ENCODE measurements around the gene CASKIN1.
"Not testable (repeated sequence)": the region's sequence is repeated elsewhere in the genome, so short reads cannot be mapped to it uniquely, and the experiment has no call there.

Gene CASKIN1

GRCh38 chr16:2127630-2128280 lies 68.7 kb downstream of the CASKIN1 start:
- not testable (repeated sequence) for DNase-seq (ENCODE audit: low spot score)

More at GRCh38 chr16:2127630-2128280, 68.7 kb downstream of the CASKIN1 start:
- in situ Hi-C loops (cut with MboI; ENCODE audit: low pct_unique_long_range_greater_than_20kb, low sequenced_read_pairs, unreplicated experiment), result not testable (repeated sequence)
